Osteoblast (primary cell): Measurements from ENCODE around the gene CD164. TPM values are rescaled to one million over a fixed set of nuclear protein-coding genes. Genes with fewer than 3 reads are reported as not detected.
A peak's percentile ranks its signal among the peaks of the same experiment; 100 is the strongest.

ENCODE experiments used
- DNase-seq: peaks from one replicate; pipeline ENCODE4 v3.0.0; 2011; ENCODE audit warnings: low spot score, mixed read lengths; ENCODE audit not compliant: insufficient read length; ENCODE audit errors: missing footprints
- H2AFZ ChIP-seq: 2 replicates; pipeline ENCODE4 v1.6.0; 2011; ENCODE audit warnings: mild to moderate bottlenecking, low read length
- H3K27ac ChIP-seq: 2 replicates; pipeline ENCODE4 v1.5.1; 2011; ENCODE audit warnings: mild to moderate bottlenecking, low read depth, low read length, moderate library complexity
- H3K27me3 ChIP-seq: 2 replicates; pipeline ENCODE4 v1.6.0; 2012; ENCODE audit warnings: mild to moderate bottlenecking, control low read depth, inconsistent platforms, low read length, moderate library complexity; ENCODE audit not compliant: insufficient read depth
- H3K36me3 ChIP-seq: 2 replicates; pipeline ENCODE4 v1.5.1; 2011; ENCODE audit warnings: mild to moderate bottlenecking, low read length, control low read depth, moderate library complexity; ENCODE audit not compliant: insufficient read depth
- H3K4me1 ChIP-seq: 2 replicates; pipeline ENCODE4 v1.5.1; 2011; ENCODE audit warnings: mild to moderate bottlenecking, low read length, control low read depth, moderate library complexity; ENCODE audit not compliant: insufficient read depth
- H3K4me2 ChIP-seq: 2 replicates; pipeline ENCODE4 v1.6.0; 2011; ENCODE audit warnings: mild to moderate bottlenecking, low read length; ENCODE audit not compliant: insufficient read depth
- H3K4me3 ChIP-seq: fragments of 200-600 bp; sonication (generic); 3 replicates; pipeline ENCODE4 v1.5.1; 2012; ENCODE audit warnings: mild to moderate bottlenecking, low read length, inconsistent platforms; ENCODE audit not compliant: insufficient read depth
- H3K79me2 ChIP-seq: 2 replicates; pipeline ENCODE4 v1.6.0; 2012; ENCODE audit warnings: mild to moderate bottlenecking, low read length, control low read depth, inconsistent platforms; ENCODE audit not compliant: insufficient read depth
- H3K9me3 ChIP-seq: 2 replicates; pipeline ENCODE4 v1.5.1; 2011; ENCODE audit warnings: low read depth, low read length, control low read depth
- H4K20me1 ChIP-seq: 2 replicates; pipeline ENCODE4 v1.6.0; 2012; ENCODE audit warnings: mild to moderate bottlenecking, low read length, control low read depth; ENCODE audit not compliant: insufficient read depth
- CTCF ChIP-seq: IDR thresholded peaks from 2 replicates; pipeline ENCODE4 v1.5.1; 2011; ENCODE audit warnings: mild to moderate bottlenecking, low read depth, low read length, moderate library complexity; ENCODE audit errors: extremely low read depth
- total RNA-seq: library from RNA; depleted of rRNA; stranded (reverse); fragments of >200 nt; gene quantifications from 2 replicates; pipeline ENCODE4 v1.2.3, GENCODE V29; 2012

Gene CD164
- total RNA-seq, 1 donor = 211 TPM

- Histone ChIP-seq H3K27me3 (no peaks in the 10 kb centered on the region), H3K9me3 (no peaks in the 10 kb centered on the region), H3K4me3 (no peak overlapping the region), H3K4me2 (no peak overlapping the region), H3K4me1 (peaks cover 14% of the 10 kb centered on the region), H2AFZ (no peak overlapping the region), H3K36me3 (peaks cover 70% of the 10 kb centered on the region), H3K79me2 (peaks cover 82% of the 10 kb centered on the region), H4K20me1 (peaks cover 36% of the 10 kb centered on the region), H3K27ac (no peak overlapping the region)
- TF ChIP-seq CTCF = no peak
- DNase-seq = no peak
Measured at GRCh38 chr6:109374326-109374892, 7.9 kb downstream of the CD164 start.

- no peak overlapping the region for H2AFZ ChIP-seq
- DNase-seq = no peak
- H3K4me2 ChIP-seq = no peak overlapping the region
- no peak for TF ChIP-seq CTCF
- H3K36me3 ChIP-seq = peaks cover 75% of the 10 kb centered on the region
- H3K27me3 ChIP-seq = no peaks in the 10 kb centered on the region
- no peak overlapping the region for H3K4me3 ChIP-seq
- H3K79me2 ChIP-seq = peaks cover 80% of the 10 kb centered on the region
- H4K20me1 ChIP-seq = peaks cover 29% of the 10 kb centered on the region
- no peaks in the 10 kb centered on the region for H3K9me3 ChIP-seq
- H3K4me1 ChIP-seq = peaks cover 14% of the 10 kb centered on the region
- H3K27ac ChIP-seq = no peak overlapping the region
Measured at GRCh38 chr6:109373762-109374161, 8.5 kb downstream of the CD164 start.

- TF ChIP-seq CTCF = no peak
- no peak overlapping the region for H3K4me3 ChIP-seq
- H3K36me3 ChIP-seq = peaks cover 77% of the 10 kb centered on the region
- H3K4me2 ChIP-seq = no peak overlapping the region
- H3K79me2 ChIP-seq = peaks cover 78% of the 10 kb centered on the region
- H3K9me3 ChIP-seq = no peaks in the 10 kb centered on the region
- no peak overlapping the region for H3K27ac ChIP-seq
- peaks cover 14% of the 10 kb centered on the region for H3K4me1 ChIP-seq
- no peaks in the 10 kb centered on the region for H3K27me3 ChIP-seq
- H2AFZ ChIP-seq = no peak overlapping the region
- no peak for DNase-seq
- peaks cover 27% of the 10 kb centered on the region for H4K20me1 ChIP-seq
Measured at GRCh38 chr6:109373331-109373730, 8.9 kb downstream of the CD164 start.

- peak overlapping the region; percentile 9 for H3K27ac ChIP-seq
- H4K20me1 ChIP-seq = peaks cover 16% of the 10 kb centered on the region
- no peak for TF ChIP-seq CTCF
- no peaks in the 10 kb centered on the region for H3K9me3 ChIP-seq
- no peak for DNase-seq
- H2AFZ ChIP-seq = no peak overlapping the region
- peaks cover 71% of the 10 kb centered on the region for H3K79me2 ChIP-seq
- H3K27me3 ChIP-seq = no peaks in the 10 kb centered on the region
- no peak overlapping the region for H3K4me2 ChIP-seq
- H3K4me3 ChIP-seq = no peak overlapping the region
- peaks cover 14% of the 10 kb centered on the region for H3K4me1 ChIP-seq
- H3K36me3 ChIP-seq = peaks cover 74% of the 10 kb centered on the region
Measured at GRCh38 chr6:109372130-109372529, 10.1 kb downstream of the CD164 start.
